Measurements from ENCODE around the gene SLC25A28. TPM values are rescaled to one million over a fixed set of nuclear protein-coding genes. Genes with fewer than 3 reads are reported as not detected.
A peak's percentile ranks its signal among the peaks of the same experiment; 100 is the strongest.

SLC25A28 gene
- total RNA-seq, 1 donor from 2014 or later: 40.2 TPM

GRCh38 chr10:99659868-99660366, 39.7 kb upstream of the SLC25A28 start:
- no peak for TF ChIP-seq CTCF (conservative IDR thresholded peaks at IDR 0.05)
- Mint-ChIP-seq H3K36me3 (ENCODE audit: low read depth) (no peaks in the 10 kb centered on the region), H3K27ac (ENCODE audit: unreplicated experiment) (peak overlapping the region; percentile 78), H3K9me3 (no peaks in the 10 kb centered on the region), H3K4me3 (peak overlapping the region; percentile 85), H3K27me3 (ENCODE audit: low read depth) (peaks cover 35% of the 10 kb centered on the region), H3K4me1 (peaks cover 18% of the 10 kb centered on the region)
- DNase-seq (ENCODE audit: low read depth, low spot score): no peak

- peaks cover 35% of the 10 kb centered on the region for H3K27me3 Mint-ChIP-seq (ENCODE audit: low read depth)
- H3K4me3 Mint-ChIP-seq: peak within 1 kb of the TSS; percentile 85
- DNase-seq (ENCODE audit: low read depth, low spot score): peak; percentile 89
- H3K4me1 Mint-ChIP-seq: peaks cover 18% of the 10 kb centered on the region
- TF ChIP-seq CTCF (conservative IDR thresholded peaks at IDR 0.05): peak; percentile 50
- no peaks in the 10 kb centered on the region for H3K36me3 Mint-ChIP-seq (ENCODE audit: low read depth)
- no peaks in the 10 kb centered on the region for H3K9me3 Mint-ChIP-seq
- peak within 1 kb of the TSS; percentile 78 for H3K27ac Mint-ChIP-seq (ENCODE audit: unreplicated experiment)
Observed at GRCh38 chr10:99659031-99659867, 39.0 kb upstream of the SLC25A28 start, which contains the start of gene ENTPD7. TSS of gene ENTPD7 (plus strand) at chr10:99659509. CDS start at chr10:99659957, 448 bp downstream.

GRCh38 chr10:99658622-99659030, 38.4 kb upstream of the SLC25A28 start:
- H3K27ac Mint-ChIP-seq (ENCODE audit: unreplicated experiment): peak overlapping the region; percentile 54
- no peaks in the 10 kb centered on the region for H3K9me3 Mint-ChIP-seq
- no peaks in the 10 kb centered on the region for H3K36me3 Mint-ChIP-seq (ENCODE audit: low read depth)
- no peak for TF ChIP-seq CTCF (conservative IDR thresholded peaks at IDR 0.05)
- peaks cover 18% of the 10 kb centered on the region for H3K4me1 Mint-ChIP-seq
- DNase-seq (ENCODE audit: low read depth, low spot score): peak; percentile 4
- H3K4me3 Mint-ChIP-seq: peak overlapping the region; percentile 85
- peaks cover 35% of the 10 kb centered on the region for H3K27me3 Mint-ChIP-seq (ENCODE audit: low read depth)

GRCh38 chr10:99656199-99657064, 36.2 kb upstream of the SLC25A28 start:
- Mint-ChIP-seq H3K4me3 (peak overlapping the region; percentile 18), H3K4me1 (peaks cover 18% of the 10 kb centered on the region), H3K27ac (ENCODE audit: unreplicated experiment) (no peak overlapping the region), H3K36me3 (ENCODE audit: low read depth) (peaks cover 2% of the 10 kb centered on the region), H3K9me3 (no peaks in the 10 kb centered on the region), H3K27me3 (ENCODE audit: low read depth) (peaks cover 35% of the 10 kb centered on the region)
- DNase-seq (ENCODE audit: low read depth, low spot score): no peak
- no peak for TF ChIP-seq CTCF (conservative IDR thresholded peaks at IDR 0.05)

GRCh38 chr10:99654390-99655175, 34.3 kb upstream of the SLC25A28 start:
- H3K27ac Mint-ChIP-seq (ENCODE audit: unreplicated experiment): no peak overlapping the region
- no peak overlapping the region for H3K4me3 Mint-ChIP-seq
- peaks cover 8% of the 10 kb centered on the region for H3K36me3 Mint-ChIP-seq (ENCODE audit: low read depth)
- peaks cover 9% of the 10 kb centered on the region for H3K4me1 Mint-ChIP-seq
- TF ChIP-seq CTCF (conservative IDR thresholded peaks at IDR 0.05): no peak
- H3K9me3 Mint-ChIP-seq: no peaks in the 10 kb centered on the region
- DNase-seq (ENCODE audit: low read depth, low spot score): no peak
- H3K27me3 Mint-ChIP-seq (ENCODE audit: low read depth): peaks cover 43% of the 10 kb centered on the region
